T-helper 1 cell treated with Interleukin-12 subunit alpha and Interleukin-12 subunit beta and Interleukin-4 antibody, amounts not matched to agents 30 μg/mL and 1 μg/mL, for 36 hours (primary cell): ENCODE results near the gene PFKFB2.

Experiments used
- H3K27ac Mint-ChIP-seq: one replicate; pipeline ENCODE4 v1.8.0; 2021; ENCODE audit warnings: mild to moderate bottlenecking, mixed read lengths
- H3K27me3 Mint-ChIP-seq: one replicate; pipeline ENCODE4 v1.8.0; 2021; ENCODE audit warnings: low read depth, mixed read lengths
- H3K36me3 Mint-ChIP-seq: one replicate; pipeline ENCODE4 v1.8.0; 2021; ENCODE audit warnings: low read depth, mixed read lengths
- H3K4me1 Mint-ChIP-seq: one replicate; pipeline ENCODE4 v1.8.0; 2021; ENCODE audit warnings: low read depth, mixed read lengths
- H3K4me3 Mint-ChIP-seq: one replicate; pipeline ENCODE4 v1.8.0; 2021; ENCODE audit warnings: mild to moderate bottlenecking, moderate library complexity, mixed read lengths
- H3K9me3 Mint-ChIP-seq: one replicate; pipeline ENCODE4 v1.8.0; 2021; ENCODE audit warnings: mixed read lengths

Gene PFKFB2

GRCh38 chr1:207028884-207029650, 24.0 kb upstream of the PFKFB2 start:
- Mint-ChIP-seq H3K27me3 (peaks cover 71% of the 10 kb centered on the region), H3K9me3 (no peaks in the 10 kb centered on the region), H3K4me3 (no peak overlapping the region), H3K27ac (no peak overlapping the region), H3K36me3 (no peaks in the 10 kb centered on the region), H3K4me1 (peaks cover 4% of the 10 kb centered on the region)

GRCh38 chr1:207029701-207030521, 23.2 kb upstream of the PFKFB2 start:
- H3K4me1 Mint-ChIP-seq = peaks cover 4% of the 10 kb centered on the region
- H3K9me3 Mint-ChIP-seq = no peaks in the 10 kb centered on the region
- no peak overlapping the region for H3K4me3 Mint-ChIP-seq
- H3K36me3 Mint-ChIP-seq = no peaks in the 10 kb centered on the region
- H3K27me3 Mint-ChIP-seq = peaks cover 73% of the 10 kb centered on the region
- no peak overlapping the region for H3K27ac Mint-ChIP-seq

- Mint-ChIP-seq H3K27me3 (peaks cover 71% of the 10 kb centered on the region), H3K4me1 (peaks cover 4% of the 10 kb centered on the region), H3K4me3 (no peak overlapping the region), H3K27ac (no peak overlapping the region), H3K36me3 (no peaks in the 10 kb centered on the region), H3K9me3 (no peaks in the 10 kb centered on the region)
Observed at GRCh38 chr1:207030522-207031009, 22.5 kb upstream of the PFKFB2 start.

GRCh38 chr1:207031016-207031415, 22.1 kb upstream of the PFKFB2 start:
- Mint-ChIP-seq H3K4me3 (no peak overlapping the region), H3K9me3 (no peaks in the 10 kb centered on the region), H3K36me3 (no peaks in the 10 kb centered on the region), H3K27me3 (peaks cover 69% of the 10 kb centered on the region), H3K27ac (no peak overlapping the region), H3K4me1 (peaks cover 4% of the 10 kb centered on the region)

- H3K4me3 Mint-ChIP-seq = no peak overlapping the region
- H3K4me1 Mint-ChIP-seq = peaks cover 4% of the 10 kb centered on the region
- H3K9me3 Mint-ChIP-seq = no peaks in the 10 kb centered on the region
- no peaks in the 10 kb centered on the region for H3K36me3 Mint-ChIP-seq
- H3K27ac Mint-ChIP-seq = no peak overlapping the region
- peaks cover 64% of the 10 kb centered on the region for H3K27me3 Mint-ChIP-seq
Observed at GRCh38 chr1:207031632-207032264, 21.3 kb upstream of the PFKFB2 start.

GRCh38 chr1:207032528-207033017, 20.5 kb upstream of the PFKFB2 start, which contains the start of gene C1orf116:
Gene C1orf116 (minus strand): TSS chr1:207032756. CDS start chr1:207027598, 5,158 bp downstream.
- H3K27me3 Mint-ChIP-seq = peaks cover 56% of the 10 kb centered on the region

GRCh38 chr1:207033302-207033701, 19.8 kb upstream of the PFKFB2 start:
- H3K27ac Mint-ChIP-seq = no peak overlapping the region
- peaks cover 4% of the 10 kb centered on the region for H3K4me1 Mint-ChIP-seq
- H3K36me3 Mint-ChIP-seq = no peaks in the 10 kb centered on the region
- H3K27me3 Mint-ChIP-seq = peaks cover 53% of the 10 kb centered on the region
- H3K9me3 Mint-ChIP-seq = no peaks in the 10 kb centered on the region
- H3K4me3 Mint-ChIP-seq = no peak overlapping the region

More at GRCh38 chr1:207032528-207033017, 20.5 kb upstream of the PFKFB2 start, which contains the start of gene C1orf116:
- no peaks in the 10 kb centered on the region for H3K36me3 Mint-ChIP-seq
- H3K4me3 Mint-ChIP-seq = no peak within 1 kb of the TSS
- H3K4me1 Mint-ChIP-seq = peaks cover 4% of the 10 kb centered on the region
- no peak within 1 kb of the TSS for H3K27ac Mint-ChIP-seq
- no peaks in the 10 kb centered on the region for H3K9me3 Mint-ChIP-seq

- Mint-ChIP-seq H3K36me3 (no peaks in the 10 kb centered on the region), H3K4me1 (peaks cover 4% of the 10 kb centered on the region), H3K9me3 (no peaks in the 10 kb centered on the region), H3K4me3 (no peak overlapping the region), H3K27me3 (peaks cover 44% of the 10 kb centered on the region), H3K27ac (no peak overlapping the region)
Observed at GRCh38 chr1:207034208-207034607, 18.9 kb upstream of the PFKFB2 start.

GRCh38 chr1:207034998-207035397, 18.1 kb upstream of the PFKFB2 start:
- Mint-ChIP-seq H3K27me3 (peaks cover 45% of the 10 kb centered on the region), H3K9me3 (no peaks in the 10 kb centered on the region), H3K27ac (no peak overlapping the region), H3K36me3 (no peaks in the 10 kb centered on the region), H3K4me3 (no peak overlapping the region), H3K4me1 (peaks cover 2% of the 10 kb centered on the region)

- H3K36me3 Mint-ChIP-seq = no peaks in the 10 kb centered on the region
- no peaks in the 10 kb centered on the region for H3K4me1 Mint-ChIP-seq
Observed at GRCh38 chr1:207035877-207036551, 17.1 kb upstream of the PFKFB2 start.

GRCh38 chr1:207036865-207037264, 16.2 kb upstream of the PFKFB2 start:
- H3K4me1 Mint-ChIP-seq = no peaks in the 10 kb centered on the region
- H3K27me3 Mint-ChIP-seq = peaks cover 27% of the 10 kb centered on the region
- no peaks in the 10 kb centered on the region for H3K36me3 Mint-ChIP-seq
- no peak overlapping the region for H3K4me3 Mint-ChIP-seq
- H3K27ac Mint-ChIP-seq = no peak overlapping the region
- H3K9me3 Mint-ChIP-seq = no peaks in the 10 kb centered on the region

More at GRCh38 chr1:207035877-207036551, 17.1 kb upstream of the PFKFB2 start:
- no peak overlapping the region for H3K4me3 Mint-ChIP-seq
- peaks cover 35% of the 10 kb centered on the region for H3K27me3 Mint-ChIP-seq
- H3K9me3 Mint-ChIP-seq = no peaks in the 10 kb centered on the region
- no peak overlapping the region for H3K27ac Mint-ChIP-seq

- H3K4me3 Mint-ChIP-seq = no peak overlapping the region
- peaks cover 4% of the 10 kb centered on the region for H3K27me3 Mint-ChIP-seq
- H3K9me3 Mint-ChIP-seq = no peaks in the 10 kb centered on the region
- peaks cover 4% of the 10 kb centered on the region for H3K36me3 Mint-ChIP-seq
- H3K4me1 Mint-ChIP-seq = peaks cover 8% of the 10 kb centered on the region
- H3K27ac Mint-ChIP-seq = no peak overlapping the region
Observed at GRCh38 chr1:207039380-207040180, 13.5 kb upstream of the PFKFB2 start.

- Mint-ChIP-seq H3K27me3 (peaks cover 4% of the 10 kb centered on the region), H3K27ac (no peak overlapping the region), H3K4me3 (no peak overlapping the region), H3K4me1 (peaks cover 8% of the 10 kb centered on the region), H3K9me3 (no peaks in the 10 kb centered on the region), H3K36me3 (peaks cover 9% of the 10 kb centered on the region)
Observed at GRCh38 chr1:207040181-207040533, 12.9 kb upstream of the PFKFB2 start.
